ENCODE results near the gene TLL2.

TLL2 gene

GRCh38 chr10:96460316-96460715 is 53.4 kb downstream of the TLL2 start:
- no peak for DNase-seq

- peak; percentile 60 for DNase-seq
Observed at GRCh38 chr10:96457341-96457740, 56.4 kb downstream of the TLL2 start.

GRCh38 chr10:96456296-96456840 is 57.4 kb downstream of the TLL2 start:
- DNase-seq, result no peak

GRCh38 chr10:96453856-96454583 is 59.7 kb downstream of the TLL2 start:
- DNase-seq, result no peak

GRCh38 chr10:96452494-96453153 is 61.1 kb downstream of the TLL2 start:
- DNase-seq, result no peak

- DNase-seq, result no peak
Observed at GRCh38 chr10:96450529-96451207, 63.1 kb downstream of the TLL2 start.

GRCh38 chr10:96448558-96448957 is 65.2 kb downstream of the TLL2 start:
- no peak for DNase-seq

- DNase-seq, result no peak
Observed at GRCh38 chr10:96448021-96448457, 65.7 kb downstream of the TLL2 start.

GRCh38 chr10:96446966-96447596 is 66.6 kb downstream of the TLL2 start:
- DNase-seq, result no peak

GRCh38 chr10:96441987-96442643 is 71.6 kb downstream of the TLL2 start:
- DNase-seq, result no peak

GRCh38 chr10:96441322-96441885 is 72.3 kb downstream of the TLL2 start:
- DNase-seq, result no peak

- no peak for DNase-seq
Observed at GRCh38 chr10:96440361-96441292, 73.1 kb downstream of the TLL2 start.

GRCh38 chr10:96439725-96440124 is 74.0 kb downstream of the TLL2 start:
- DNase-seq, result no peak

- no peak for DNase-seq
Observed at GRCh38 chr10:96436035-96436434, 77.7 kb downstream of the TLL2 start.

- DNase-seq, result no peak
Observed at GRCh38 chr10:96431211-96431970, 82.3 kb downstream of the TLL2 start.

- DNase-seq, result no peak
Observed at GRCh38 chr10:96427291-96427690, 86.4 kb downstream of the TLL2 start.

- no peak for DNase-seq
Observed at GRCh38 chr10:96422525-96422924, 91.2 kb downstream of the TLL2 start.

GRCh38 chr10:96421995-96422394 is 91.7 kb downstream of the TLL2 start:
- DNase-seq, result no peak

- DNase-seq, result no peak
Observed at GRCh38 chr10:96420228-96421009, 93.3 kb downstream of the TLL2 start.

- no peak for DNase-seq
Observed at GRCh38 chr10:96419351-96419750, 94.4 kb downstream of the TLL2 start.
